ENCODE data around the gene AKT2. TPM values are rescaled to one million over a fixed set of nuclear protein-coding genes. Genes with fewer than 3 reads are reported as not detected.

Gene AKT2
- total RNA-seq, 3 donors from 2014 or later, result 83.4 to 88.3 (median 84.9) TPM

- no peak overlapping the region for H3K27ac ChIP-seq
Observed at GRCh38 chr19:40193587-40193849, 91.6 kb downstream of the AKT2 start.

GRCh38 chr19:40192758-40193586, 92.2 kb downstream of the AKT2 start:
- intact Hi-C loops (cut with DNase I; ENCODE audit: low total_unique reads), result no loop called here
- H3K9me3 ChIP-seq, result no peaks in the 10 kb centered on the region
- no peak overlapping the region for H3K27ac ChIP-seq
- H3K27me3 ChIP-seq, result no peaks in the 10 kb centered on the region
- TF ChIP-seq, protein P1, sequence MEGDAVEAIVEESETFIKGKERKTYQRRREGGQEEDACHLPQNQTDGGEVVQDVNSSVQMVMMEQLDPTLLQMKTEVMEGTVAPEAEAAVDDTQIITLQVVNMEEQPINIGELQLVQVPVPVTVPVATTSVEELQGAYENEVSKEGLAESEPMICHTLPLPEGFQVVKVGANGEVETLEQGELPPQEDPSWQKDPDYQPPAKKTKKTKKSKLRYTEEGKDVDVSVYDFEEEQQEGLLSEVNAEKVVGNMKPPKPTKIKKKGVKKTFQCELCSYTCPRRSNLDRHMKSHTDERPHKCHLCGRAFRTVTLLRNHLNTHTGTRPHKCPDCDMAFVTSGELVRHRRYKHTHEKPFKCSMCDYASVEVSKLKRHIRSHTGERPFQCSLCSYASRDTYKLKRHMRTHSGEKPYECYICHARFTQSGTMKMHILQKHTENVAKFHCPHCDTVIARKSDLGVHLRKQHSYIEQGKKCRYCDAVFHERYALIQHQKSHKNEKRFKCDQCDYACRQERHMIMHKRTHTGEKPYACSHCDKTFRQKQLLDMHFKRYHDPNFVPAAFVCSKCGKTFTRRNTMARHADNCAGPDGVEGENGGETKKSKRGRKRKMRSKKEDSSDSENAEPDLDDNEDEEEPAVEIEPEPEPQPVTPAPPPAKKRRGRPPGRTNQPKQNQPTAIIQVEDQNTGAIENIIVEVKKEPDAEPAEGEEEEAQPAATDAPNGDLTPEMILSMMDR (IDR thresholded peaks at IDR 0.05), result no peak
- TF ChIP-seq POLR2A (IDR thresholded peaks at IDR 0.05) (no peak), POLR2AphosphoS5 (IDR thresholded peaks at IDR 0.05) (no peak)
- H3K4me3 ChIP-seq, result peak overlapping the region in 2 of 3 donors; percentile 95 to 96
- no peak for DNase-seq (ENCODE audit: low spot score in 2 of 2)
- peaks cover 0 to 10% of the 10 kb centered on the region in 2 donors for H3K4me1 ChIP-seq
- no peaks in the 10 kb centered on the region for H3K36me3 ChIP-seq

More at GRCh38 chr19:40193587-40193849, 91.6 kb downstream of the AKT2 start:
- TF ChIP-seq POLR2A (IDR thresholded peaks at IDR 0.05) (no peak), POLR2AphosphoS5 (IDR thresholded peaks at IDR 0.05) (no peak)
- TF ChIP-seq, protein P1 (IDR thresholded peaks at IDR 0.05), result no peak
- Histone ChIP-seq H3K9me3 (no peaks in the 10 kb centered on the region), H3K36me3 (no peaks in the 10 kb centered on the region), H3K4me1 (peaks cover 0 to 10% of the 10 kb centered on the region in 2 donors), H3K27me3 (no peaks in the 10 kb centered on the region), H3K4me3 (no peak overlapping the region)
- intact Hi-C loops (cut with DNase I; ENCODE audit: low total_unique reads), result no loop called here
- DNase-seq (ENCODE audit: low spot score in 2 of 2), result no peak

- no peaks in the 10 kb centered on the region for H3K27me3 ChIP-seq
Observed at GRCh38 chr19:40191836-40192646, 93.1 kb downstream of the AKT2 start.

GRCh38 chr19:40190891-40191835, 94.0 kb downstream of the AKT2 start, which contains the start of gene MAP3K10:
Gene MAP3K10 (plus strand): TSS chr19:40191426. CDS start chr19:40192032, 606 bp downstream.
- Histone ChIP-seq H3K27ac (peak within 1 kb of the TSS; percentile 81 to 94), H3K36me3 (no peaks in the 10 kb centered on the region), H3K9me3 (no peaks in the 10 kb centered on the region), H3K4me3 (peak within 1 kb of the TSS; percentile 95 to 96 (median 96)), H3K27me3 (no peaks in the 10 kb centered on the region), H3K4me1 (peaks cover 0 to 10% of the 10 kb centered on the region in 2 donors)
- intact Hi-C loops (cut with DNase I; ENCODE audit: low total_unique reads), result no loop called here
- TF ChIP-seq POLR2AphosphoS5 (IDR thresholded peaks at IDR 0.05) (peak in 1 of 3 donors; percentile 39), POLR2A (IDR thresholded peaks at IDR 0.05) (no peak)
- TF ChIP-seq, protein P1 (IDR thresholded peaks at IDR 0.05), result no peak
- DNase-seq (ENCODE audit: low spot score in 2 of 2), result no peak

More at GRCh38 chr19:40191836-40192646, 93.1 kb downstream of the AKT2 start:
- H3K9me3 ChIP-seq, result no peaks in the 10 kb centered on the region
- peaks cover 0 to 10% of the 10 kb centered on the region in 2 donors for H3K4me1 ChIP-seq
- peak overlapping the region; percentile 95 to 96 (median 96) for H3K4me3 ChIP-seq
- TF ChIP-seq POLR2AphosphoS5 (IDR thresholded peaks at IDR 0.05) (no peak), POLR2A (IDR thresholded peaks at IDR 0.05) (no peak)
- TF ChIP-seq, protein P1 (IDR thresholded peaks at IDR 0.05), result no peak
- intact Hi-C loops (cut with DNase I; ENCODE audit: low total_unique reads), result no loop called here
- no peak for DNase-seq (ENCODE audit: low spot score in 2 of 2)
- no peaks in the 10 kb centered on the region for H3K36me3 ChIP-seq
- H3K27ac ChIP-seq, result peak overlapping the region in 1 of 2 donors; percentile 94

Measured in breast epithelium (tissue), 4 donors.